ENCODE data around the gene PTPRN2. TPM values are rescaled to one million over a fixed set of nuclear protein-coding genes. Genes with fewer than 3 reads are reported as not detected.

Gene PTPRN2
- total RNA-seq, 1 experiment from 2014 or later: not detected

DNA sequence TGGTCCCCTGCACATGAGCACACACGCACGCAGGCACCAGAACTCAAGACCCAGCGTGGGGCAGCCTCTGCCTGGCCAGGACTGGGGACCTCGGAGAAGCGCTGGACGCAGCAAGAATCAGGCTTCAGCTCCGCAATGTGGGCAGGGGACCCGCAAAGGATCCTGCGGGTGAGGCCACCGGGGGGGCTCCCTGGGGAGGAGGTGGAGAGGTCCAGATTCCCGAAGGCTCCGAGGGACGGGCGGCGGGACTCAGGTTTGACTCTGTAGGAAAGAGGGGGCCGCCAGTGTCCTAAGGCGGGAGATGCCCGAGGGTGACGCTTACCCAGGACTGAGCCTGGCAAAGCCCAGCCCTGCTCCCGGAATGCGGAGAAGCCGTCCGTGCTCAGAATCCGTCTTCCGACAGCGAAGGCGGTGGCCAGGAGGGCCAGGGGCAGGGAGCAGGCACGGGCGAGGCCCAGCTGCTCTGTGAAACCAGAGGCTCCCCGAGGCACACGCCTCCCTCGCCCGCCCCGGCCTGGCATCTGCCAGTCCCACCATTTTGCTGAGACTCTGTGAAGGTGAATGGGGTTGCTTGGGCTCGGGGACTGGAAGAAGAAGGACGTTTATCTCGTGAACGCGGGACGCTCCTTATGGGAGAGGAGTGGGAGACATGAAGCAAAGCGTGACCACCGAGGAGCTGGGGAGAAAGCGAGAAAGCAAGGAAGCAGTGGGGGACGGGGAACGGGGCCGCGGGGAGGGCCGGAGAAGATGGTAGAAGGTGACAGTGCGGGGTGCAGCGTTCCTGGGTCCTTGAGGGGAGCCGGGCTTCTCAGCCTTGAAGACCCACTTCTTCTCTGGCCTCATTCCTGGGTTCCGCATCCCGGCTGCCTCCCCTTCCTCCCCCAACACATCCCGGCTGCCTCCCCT lies 489.2 kb downstream of the PTPRN2 start:
- Histone ChIP-seq H3K4me2 (no peak overlapping the region), H3F3A (ENCODE audit: insufficient read depth, low read depth) (no peaks in the 10 kb centered on the region), H3K9me2 (ENCODE audit: insufficient read depth) (no peaks in the 10 kb centered on the region), H3K9me3 (ENCODE audit: insufficient read depth, low read depth) (no peaks in the 10 kb centered on the region), H3K4me3 (no peak overlapping the region), H3K79me2 (ENCODE audit: low read depth) (no peaks in the 10 kb centered on the region), H3K36me3 (ENCODE audit: low read depth) (no peaks in the 10 kb centered on the region), H3K27me3 (ENCODE audit: insufficient read depth, low read depth) (peaks cover 88% of the 10 kb centered on the region), H3K27ac (no peak overlapping the region), H4K20me1 (ENCODE audit: insufficient read depth) (peaks cover 10% of the 10 kb centered on the region; the same call in 1 of the 2 replicates), H3K4me1 (replicated peaks; ENCODE audit: insufficient read depth) (no peaks in the 10 kb centered on the region), H2AFZ (no peak overlapping the region)
- TF ChIP-seq, protein P1, sequence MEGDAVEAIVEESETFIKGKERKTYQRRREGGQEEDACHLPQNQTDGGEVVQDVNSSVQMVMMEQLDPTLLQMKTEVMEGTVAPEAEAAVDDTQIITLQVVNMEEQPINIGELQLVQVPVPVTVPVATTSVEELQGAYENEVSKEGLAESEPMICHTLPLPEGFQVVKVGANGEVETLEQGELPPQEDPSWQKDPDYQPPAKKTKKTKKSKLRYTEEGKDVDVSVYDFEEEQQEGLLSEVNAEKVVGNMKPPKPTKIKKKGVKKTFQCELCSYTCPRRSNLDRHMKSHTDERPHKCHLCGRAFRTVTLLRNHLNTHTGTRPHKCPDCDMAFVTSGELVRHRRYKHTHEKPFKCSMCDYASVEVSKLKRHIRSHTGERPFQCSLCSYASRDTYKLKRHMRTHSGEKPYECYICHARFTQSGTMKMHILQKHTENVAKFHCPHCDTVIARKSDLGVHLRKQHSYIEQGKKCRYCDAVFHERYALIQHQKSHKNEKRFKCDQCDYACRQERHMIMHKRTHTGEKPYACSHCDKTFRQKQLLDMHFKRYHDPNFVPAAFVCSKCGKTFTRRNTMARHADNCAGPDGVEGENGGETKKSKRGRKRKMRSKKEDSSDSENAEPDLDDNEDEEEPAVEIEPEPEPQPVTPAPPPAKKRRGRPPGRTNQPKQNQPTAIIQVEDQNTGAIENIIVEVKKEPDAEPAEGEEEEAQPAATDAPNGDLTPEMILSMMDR (conservative IDR thresholded peaks at IDR 0.05): no peak
- no peak for TF ChIP-seq EZH2 (IDR thresholded peaks at IDR 0.05; ENCODE audit: low read depth)
- no peak for DNase-seq
- ChIA-PET CTCF (no interaction called here), POLR2A (ENCODE audit: unreplicated experiment) (no interaction called here)
- BruUV-seq (replicated peaks): no TSS peak
- intact Hi-C loops (cut with micrococcal nuclease; ENCODE audit: unreplicated experiment): no loop called here

DNA sequence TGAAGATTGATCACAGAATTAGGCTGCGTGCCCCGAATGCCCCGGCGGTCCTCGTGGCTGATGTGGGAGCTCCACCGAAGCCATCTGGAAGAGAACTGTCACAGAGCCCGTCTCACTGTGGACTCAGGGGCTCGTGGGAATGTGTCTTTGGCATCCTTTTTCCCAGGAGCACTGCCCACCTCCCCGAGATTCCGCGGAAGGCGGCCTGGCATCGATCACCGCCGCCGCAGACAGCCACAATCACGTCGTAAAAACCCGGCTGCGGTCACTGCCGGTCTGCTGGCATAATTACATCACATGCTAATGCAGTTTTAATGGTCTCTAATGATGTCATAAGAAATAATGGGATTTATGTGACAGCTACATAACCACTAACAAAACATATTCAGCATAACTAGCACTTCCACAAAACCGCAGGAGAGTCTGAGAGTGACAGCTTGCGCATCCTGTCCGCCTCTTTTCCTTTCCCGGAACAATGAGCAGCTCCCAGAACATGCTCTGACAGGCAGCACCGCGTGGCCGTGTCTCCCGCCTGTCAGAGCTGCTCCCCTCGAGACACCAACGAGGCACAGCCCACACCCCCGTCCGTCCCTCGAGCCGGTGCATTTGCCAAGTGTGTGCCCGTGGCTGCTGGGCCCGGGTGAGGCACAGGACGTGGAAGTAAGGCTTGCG lies 490.0 kb downstream of the PTPRN2 start:
- no TSS peak for BruUV-seq (replicated peaks)
- Histone ChIP-seq H3K36me3 (ENCODE audit: low read depth) (no peaks in the 10 kb centered on the region), H3K9me3 (ENCODE audit: insufficient read depth, low read depth) (no peaks in the 10 kb centered on the region), H3K79me2 (ENCODE audit: low read depth) (no peaks in the 10 kb centered on the region), H4K20me1 (ENCODE audit: insufficient read depth) (peaks cover 10% of the 10 kb centered on the region; the same call in 1 of the 2 replicates), H3K4me1 (replicated peaks; ENCODE audit: insufficient read depth) (no peaks in the 10 kb centered on the region), H2AFZ (no peak overlapping the region), H3F3A (ENCODE audit: insufficient read depth, low read depth) (no peaks in the 10 kb centered on the region), H3K4me3 (no peak overlapping the region), H3K4me2 (no peak overlapping the region), H3K27me3 (ENCODE audit: insufficient read depth, low read depth) (peaks cover 87% of the 10 kb centered on the region), H3K9me2 (ENCODE audit: insufficient read depth) (no peaks in the 10 kb centered on the region), H3K27ac (no peak overlapping the region)
- POLR2A ChIA-PET (ENCODE audit: unreplicated experiment): no interaction called here
- intact Hi-C loops (cut with micrococcal nuclease; ENCODE audit: unreplicated experiment): no loop called here
- no peak for DNase-seq
- TF ChIP-seq EZH2 (IDR thresholded peaks at IDR 0.05; ENCODE audit: low read depth): no peak
- TF ChIP-seq, protein P1 (conservative IDR thresholded peaks at IDR 0.05): no peak
- CTCF ChIA-PET: no interaction called here

DNA sequence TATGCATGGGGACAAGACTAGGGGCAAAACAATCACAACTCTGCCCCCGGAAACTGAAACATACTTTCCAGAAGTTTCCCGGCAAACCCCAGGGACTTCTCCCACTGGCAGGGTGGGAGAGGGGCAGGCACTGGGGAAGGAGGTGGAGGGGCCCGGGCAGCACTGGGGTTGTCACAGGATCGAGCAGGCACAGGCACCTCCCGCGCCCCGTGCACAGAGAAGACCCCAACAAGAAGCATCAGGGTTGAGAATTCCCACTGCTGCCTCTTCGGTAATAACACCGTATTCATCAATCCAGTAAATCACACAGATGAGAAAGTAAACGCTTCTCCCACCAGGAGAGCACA lies 490.5 kb downstream of the PTPRN2 start:
- no TSS peak for BruUV-seq (replicated peaks)
- Histone ChIP-seq H3K4me2 (no peak overlapping the region), H3K4me3 (no peak overlapping the region), H3K36me3 (ENCODE audit: low read depth) (no peaks in the 10 kb centered on the region), H3K9me3 (ENCODE audit: insufficient read depth, low read depth) (no peaks in the 10 kb centered on the region), H4K20me1 (ENCODE audit: insufficient read depth) (peaks cover 10% of the 10 kb centered on the region; the same call in 1 of the 2 replicates), H2AFZ (no peak overlapping the region), H3K79me2 (ENCODE audit: low read depth) (no peaks in the 10 kb centered on the region), H3K27me3 (ENCODE audit: insufficient read depth, low read depth) (peaks cover 84% of the 10 kb centered on the region), H3F3A (ENCODE audit: insufficient read depth, low read depth) (no peaks in the 10 kb centered on the region), H3K27ac (no peak overlapping the region), H3K4me1 (replicated peaks; ENCODE audit: insufficient read depth) (no peaks in the 10 kb centered on the region), H3K9me2 (ENCODE audit: insufficient read depth) (no peaks in the 10 kb centered on the region)
- no peak for TF ChIP-seq EZH2 (IDR thresholded peaks at IDR 0.05; ENCODE audit: low read depth)
- TF ChIP-seq, protein P1 (conservative IDR thresholded peaks at IDR 0.05): no peak
- DNase-seq: no peak
- POLR2A ChIA-PET (ENCODE audit: unreplicated experiment): no interaction called here
- intact Hi-C loops (cut with micrococcal nuclease; ENCODE audit: unreplicated experiment): no loop called here
- CTCF ChIA-PET: no interaction called here

All from PC-9 (cell line).